ENCODE results near the gene TPM4. TPM values are rescaled to one million over a fixed set of nuclear protein-coding genes. Genes with fewer than 3 reads are reported as not detected.
"Not testable (repeated sequence)": the region's sequence is repeated elsewhere in the genome, so short reads cannot be mapped to it uniquely, and the experiment has no call there.

TPM4 gene
- total RNA-seq, 1 experiment from 2014 or later = 1,019 TPM

- no peak for DNase-seq (ENCODE audit: low spot score)
These were observed 20.1 kb downstream of the TPM4 start for GRCh38 chr19:16096280-16096855.

GRCh38 chr19:16098416-16098768, 22.1 kb downstream of the TPM4 start:
- no peak for DNase-seq (ENCODE audit: low spot score)

GRCh38 chr19:16098821-16099220, 22.5 kb downstream of the TPM4 start:
- DNase-seq (ENCODE audit: low spot score) = no peak

GRCh38 chr19:16099314-16099965, 23.1 kb downstream of the TPM4 start:
- DNase-seq (ENCODE audit: low spot score) = not testable (repeated sequence)

- DNase-seq (ENCODE audit: low spot score) = no peak
These were observed 24.2 kb downstream of the TPM4 start for GRCh38 chr19:16100524-16100923.

- DNase-seq (ENCODE audit: low spot score) = no peak
These were observed 28.4 kb downstream of the TPM4 start for GRCh38 chr19:16104722-16105121.

- peak; percentile 53 for DNase-seq (ENCODE audit: low spot score)
These were observed 29.8 kb downstream of the TPM4 start for GRCh38 chr19:16106121-16106520.

- peak; percentile 100 for DNase-seq (ENCODE audit: low spot score)
These were observed 35.0 kb downstream of the TPM4 start, which contains the start of gene RAB8A for GRCh38 chr19:16111160-16111908. RAB8A (plus strand) TSS chr19:16111889; CDS start chr19:16111902, 13 bp downstream.

GRCh38 chr19:16111909-16112752, 35.8 kb downstream of the TPM4 start:
- no peak for DNase-seq (ENCODE audit: low spot score)

- DNase-seq (ENCODE audit: low spot score) = no peak
These were observed 36.5 kb downstream of the TPM4 start for GRCh38 chr19:16112778-16113177.

GRCh38 chr19:16113727-16114126, 37.4 kb downstream of the TPM4 start:
- DNase-seq (ENCODE audit: low spot score) = no peak

- DNase-seq (ENCODE audit: low spot score) = no peak
These were observed 39.2 kb downstream of the TPM4 start for GRCh38 chr19:16115301-16116039.

- no peak for DNase-seq (ENCODE audit: low spot score)
These were observed 39.8 kb downstream of the TPM4 start for GRCh38 chr19:16116067-16116466.

GRCh38 chr19:16117594-16118033, 41.3 kb downstream of the TPM4 start:
- no peak for DNase-seq (ENCODE audit: low spot score)

- no peak for DNase-seq (ENCODE audit: low spot score)
These were observed 42.3 kb downstream of the TPM4 start for GRCh38 chr19:16118489-16119033.

GRCh38 chr19:16119075-16119857, 43.0 kb downstream of the TPM4 start:
- not testable (repeated sequence) for DNase-seq (ENCODE audit: low spot score)

- no peak for DNase-seq (ENCODE audit: low spot score)
These were observed 44.8 kb downstream of the TPM4 start for GRCh38 chr19:16121141-16121540.

GRCh38 chr19:16121967-16122366, 45.7 kb downstream of the TPM4 start:
- no peak for DNase-seq (ENCODE audit: low spot score)

- no peak for DNase-seq (ENCODE audit: low spot score)
These were observed 48.7 kb downstream of the TPM4 start for GRCh38 chr19:16124953-16125352.

Measured in H4 (cell line).